HCT116 (cell line): ENCODE data around the gene UBE2D1. TPM values are rescaled to one million over a fixed set of nuclear protein-coding genes. Genes with fewer than 3 reads are reported as not detected.

Source experiments
- ATAC-seq: fragments of 200-7000 bp; cut with Tn5 transposase; 2 replicates; pipeline ENCODE4 v1.9.1; 2020; ENCODE audit warnings: mild to moderate bottlenecking, moderate library complexity
- BruUV-seq: library from RNA; stranded (reverse); fragments of 400-500 nt; replicated peaks from 2 replicates; lab custom pipeline; 2021; lab: Mats Ljungman, UMichigan
- CTCF ChIA-PET: fragments of 300-600 bp; sonication (Branson Sonifier 250); formaldehyde crosslinking; loops from one replicate; lab custom pipeline; 2021; ENCODE audit warnings: antibody characterized with exemption; lab: Charles Lee
- POLR2A ChIA-PET: fragments of 300-600, 350-600 bp; sonication (Branson Sonifier 250); formaldehyde crosslinking; loops from one replicate; lab custom pipeline; 2021; ENCODE audit warnings: antibody characterized with exemption; lab: Charles Lee
- RAD21 ChIA-PET, 2 experiments: fragments of 300-600 bp; sonication (Branson Sonifier 250); formaldehyde crosslinking; loops; one replicate each; lab custom pipeline; 2023; ENCODE audit warnings: low total read pairs in 2 of 2; ENCODE audit not compliant: uncharacterized antibody in 2 of 2, unreplicated experiment in 2 of 2, low non-redundant PET in 1 of 2; lab: Charles Lee
- DNase-seq: peaks from one replicate; pipeline ENCODE4 v3.0.0-alpha.2; 2010; ENCODE audit warnings: low read depth, low spot score
- H2AFZ ChIP-seq: fragments of 200-600 bp; shearing (Covaris generic), sonication (generic); 2 replicates; pipeline ENCODE4 v1.6.1; 2017; ENCODE audit warnings: low read depth, mixed run types, mixed read lengths, antibody characterized with exemption, low read length; ENCODE audit not compliant: poor library complexity, severe bottlenecking
- H3K27ac ChIP-seq: 2 replicates; pipeline ENCODE4 v1.5.1; 2012; ENCODE audit warnings: low read depth, low read length
- H3K27me3 ChIP-seq: fragments of 200-600 bp; sonication (generic); 2 replicates; pipeline ENCODE4 v1.6.1; 2016; ENCODE audit warnings: mixed run types, low read length, mixed read lengths; ENCODE audit not compliant: insufficient read depth
- H3K36me3 ChIP-seq, 2 experiments: fragments of 200-500 bp in 1 of 2; fragments of 200-600 bp in 1 of 2; sonication (Bioruptor generic) in 1 of 2; sonication (generic) in 1 of 2; 2 replicates each; pipeline versions ENCODE4 v1.5.1 to v1.6.1; 2014 to 2016; ENCODE audit warnings: low read length in 2 of 2, inconsistent platforms in 1 of 2, mixed read lengths in 1 of 2, mixed run types in 1 of 2; ENCODE audit not compliant: insufficient read depth in 2 of 2, control insufficient read depth in 1 of 2
- H3K4me1 ChIP-seq, 2 experiments: fragments of 200-600 bp in 1 of 2; sonication (generic) in 1 of 2; 2 replicates each; pipeline versions ENCODE4 v1.5.1 to v1.6.1; 2012 to 2017; ENCODE audit warnings: low read length in 2 of 2, inconsistent platforms in 1 of 2, mild to moderate bottlenecking in 1 of 2, mixed read lengths in 1 of 2, mixed run types in 1 of 2, moderate library complexity in 1 of 2; ENCODE audit not compliant: insufficient read depth in 2 of 2, control insufficient read depth in 1 of 2
- H3K4me2 ChIP-seq: fragments of 200-600 bp; sonication (generic); 2 replicates; pipeline ENCODE4 v1.6.1; 2017; ENCODE audit warnings: mixed run types, low read length, mixed read lengths
- H3K4me3 ChIP-seq, 2 experiments: fragments of 200-600 bp in 1 of 2; sonication (generic) in 1 of 2; replicated peaks in 1 of 2; 2 replicates each; pipeline ENCODE4 v1.5.1; 2011 to 2016; ENCODE audit warnings: low read length in 2 of 2, control low read depth in 1 of 2, low read depth in 1 of 2, mild to moderate bottlenecking in 1 of 2, mixed read lengths in 1 of 2, mixed run types in 1 of 2
- H3K79me2 ChIP-seq: fragments of 200-600 bp; sonication (generic); 2 replicates; pipeline ENCODE4 v1.6.1; 2017; ENCODE audit warnings: mild to moderate bottlenecking, mixed run types, low read length, moderate library complexity, mixed read lengths; ENCODE audit not compliant: insufficient read depth
- H3K9ac ChIP-seq: fragments of 200-600 bp; sonication (generic); 2 replicates; pipeline ENCODE4 v1.6.1; 2016; ENCODE audit warnings: low read length, mixed read lengths
- H3K9me2 ChIP-seq: fragments of 200-600 bp; sonication (generic), shearing (Covaris generic); 2 replicates; pipeline ENCODE4 v1.6.1; 2017; ENCODE audit warnings: mixed run types, mild to moderate bottlenecking, moderate library complexity; ENCODE audit not compliant: insufficient read depth
- H3K9me3 ChIP-seq, 2 experiments: fragments of 200-500 bp in 1 of 2; fragments of 200-600 bp in 1 of 2; sonication (Bioruptor generic) in 1 of 2; sonication (generic) in 1 of 2; 2 replicates each; pipeline ENCODE4 v1.6.1; 2014 to 2017; ENCODE audit warnings: low read length in 2 of 2, mixed read lengths in 2 of 2, inconsistent platforms in 1 of 2, low read depth in 1 of 2, mild to moderate bottlenecking in 1 of 2, mixed run types in 1 of 2, moderate library complexity in 1 of 2; ENCODE audit not compliant: control insufficient read depth in 1 of 2, insufficient read depth in 1 of 2
- H4K20me1 ChIP-seq: fragments of 200-600 bp; sonication (generic), shearing (Covaris generic); 2 replicates; pipeline ENCODE4 v1.6.1; 2017; ENCODE audit warnings: mixed run types, mild to moderate bottlenecking, moderate library complexity; ENCODE audit not compliant: insufficient read depth
- CBX3 ChIP-seq: IDR thresholded peaks from 2 replicates; pipeline ENCODE4 v1.6.1; 2012; ENCODE audit warnings: low read depth
- ELF1 ChIP-seq: IDR thresholded peaks from 2 replicates; pipeline ENCODE4 v1.6.1; 2012; ENCODE audit warnings: low read depth, borderline replicate concordance
- EZH2 ChIP-seq: fragments of 200-600 bp; sonication (generic); IDR thresholded peaks from 2 replicates; pipeline ENCODE4 v1.6.1; 2017; ENCODE audit warnings: antibody characterized with exemption, mixed run types
- EZH2phosphoT487 ChIP-seq: fragments of 200-600 bp; IDR thresholded peaks from 2 replicates; pipeline ENCODE4 v1.6.1; 2018; ENCODE audit warnings: antibody characterized with exemption, borderline replicate concordance
- FOSL1 ChIP-seq: IDR thresholded peaks from 2 replicates; pipeline ENCODE4 v1.6.1; 2012; ENCODE audit warnings: low read depth
- JUND ChIP-seq: IDR thresholded peaks from 2 replicates; pipeline ENCODE4 v1.6.1; 2012
- MAX ChIP-seq: IDR thresholded peaks from 2 replicates; pipeline ENCODE4 v1.6.1; 2012
- POLR2A ChIP-seq: IDR thresholded peaks from 2 replicates; pipeline ENCODE4 v1.7.0; 2011; ENCODE audit warnings: borderline replicate concordance; ENCODE audit not compliant: insufficient read depth, insufficient read length; ENCODE audit errors: extremely low read depth
- POLR2AphosphoS5 ChIP-seq: IDR thresholded peaks from 2 replicates; pipeline ENCODE4 v1.6.1; 2011; ENCODE audit warnings: mild to moderate bottlenecking, low read depth, low read length, moderate library complexity
- RAD21 ChIP-seq: IDR thresholded peaks from 2 replicates; pipeline ENCODE4 v1.6.1; 2012; ENCODE audit warnings: low read depth, mild to moderate bottlenecking
- SIN3A ChIP-seq: IDR thresholded peaks from 2 replicates; pipeline ENCODE4 v1.6.1; 2012; ENCODE audit warnings: low read depth
- SP1 ChIP-seq: IDR thresholded peaks from 2 replicates; pipeline ENCODE4 v1.6.1; 2012; ENCODE audit warnings: low read depth
- YY1 ChIP-seq: IDR thresholded peaks from 2 replicates; pipeline ENCODE4 v1.6.1; 2011; ENCODE audit warnings: low read length, low read depth, moderate library complexity, mild to moderate bottlenecking; ENCODE audit not compliant: insufficient replicate concordance; ENCODE audit errors: extremely low read depth
- ZBTB33 ChIP-seq: IDR thresholded peaks from 2 replicates; pipeline ENCODE4 v1.6.1; 2011; ENCODE audit warnings: mild to moderate bottlenecking, low read length, moderate library complexity; ENCODE audit not compliant: insufficient replicate concordance; ENCODE audit errors: extremely low read depth
- ZFX ChIP-seq: fragments of 450-650 bp; IDR thresholded peaks from 2 replicates; pipeline ENCODE4 v1.6.1; 2017
- ZNF274 ChIP-seq: fragments of 200-500 bp; sonication (Bioruptor generic); IDR thresholded peaks from 2 replicates; pipeline ENCODE4 v1.6.1; 2014; ENCODE audit warnings: mild to moderate bottlenecking, low read depth, low read length, inconsistent platforms
- intact Hi-C: fragments of 100-400 bp; cut with micrococcal nuclease; formaldehyde crosslinking; loops from 2 replicates; pipeline ENCODE4 v1.10.0; 2022
- total RNA-seq: library from RNA; stranded (reverse); gene quantifications from one replicate; pipeline ENCODE4 v1.2.1, GENCODE V29; 2021; ENCODE audit not compliant: unreplicated experiment

Gene UBE2D1
- total RNA-seq, 1 experiment from 2014 or later: 15.5 TPM

- TF ChIP-seq MAX: no peak
- no peak for TF ChIP-seq EZH2
- TF ChIP-seq FOSL1: no peak
- TF ChIP-seq JUND: no peak
- TF ChIP-seq ZFX: no peak
Measured at GRCh38 chr10:58382489-58382995, 47.7 kb downstream of the UBE2D1 start (continued).

GRCh38 chr10:58384095-58384494 is 49.3 kb downstream of the UBE2D1 start:
- ATAC-seq: no peak
- ChIA-PET POLR2A (interaction anchor here (1.4 to 2.0 kb wide), 2 partner anchors 34 to 50 kb away, joined by 3 to 5 read pairs; partner anchors contain the start of gene UBE2D1), RAD21 (no interaction called here), CTCF (interaction anchor here (1.2 to 1.6 kb wide), 2 partner anchors 84 to 207 kb away, joined by 4 to 10 read pairs; no protein-coding TSS in a partner anchor)
- Histone ChIP-seq H3K4me2 (peak overlapping the region; percentile 79), H3K9me2 (no peaks in the 10 kb centered on the region), H3K27ac (no peak overlapping the region), H3K4me3 (peak overlapping the region in 1 of 2 experiments; percentile 94; a peak in 3 of 4 replicates), H2AFZ (peak overlapping the region; percentile 50), H3K79me2 (peaks cover 39% of the 10 kb centered on the region), H3K9me3 (no peaks in the 10 kb centered on the region), H3K27me3 (no peaks in the 10 kb centered on the region), H4K20me1 (no peaks in the 10 kb centered on the region), H3K4me1 (peaks cover 12 to 14% of the 10 kb centered on the region in 2 experiments), H3K36me3 (peaks cover 10 to 18% of the 10 kb centered on the region in 2 experiments; a peak in 3 of 4 replicates), H3K9ac (peak overlapping the region; percentile 93; the same call in 1 of the 2 replicates)
- intact Hi-C loops: loop anchor here (2.0 kb wide), 1 partner anchor 85 kb away; no protein-coding TSS in a partner anchor
- no peak for DNase-seq
- BruUV-seq: no TSS peak
- TF ChIP-seq ELF1 (no peak), EZH2 (no peak), POLR2A (no peak), ZNF274 (no peak), MAX (no peak), JUND (no peak), SIN3A (no peak), ZFX (no peak), CBX3 (no peak), FOSL1 (no peak), SP1 (no peak), ZBTB33 (no peak), YY1 (no peak), EZH2phosphoT487 (no peak), RAD21 (no peak), POLR2AphosphoS5 (no peak)
